GM21576 (cell line): ENCODE results near the gene MICU1.
"Not testable (repeated sequence)": the region's sequence is repeated elsewhere in the genome, so short reads cannot be mapped to it uniquely, and the experiment has no call there.

Experiments
- ATAC-seq: cut with Tn5 transposase; IDR thresholded peaks from one replicate; pipeline ENCODE4 v1.9.1; 2021; ENCODE audit warnings: mild to moderate bottlenecking, moderate library complexity; ENCODE audit not compliant: unreplicated experiment

The MICU1 gene

DNA sequence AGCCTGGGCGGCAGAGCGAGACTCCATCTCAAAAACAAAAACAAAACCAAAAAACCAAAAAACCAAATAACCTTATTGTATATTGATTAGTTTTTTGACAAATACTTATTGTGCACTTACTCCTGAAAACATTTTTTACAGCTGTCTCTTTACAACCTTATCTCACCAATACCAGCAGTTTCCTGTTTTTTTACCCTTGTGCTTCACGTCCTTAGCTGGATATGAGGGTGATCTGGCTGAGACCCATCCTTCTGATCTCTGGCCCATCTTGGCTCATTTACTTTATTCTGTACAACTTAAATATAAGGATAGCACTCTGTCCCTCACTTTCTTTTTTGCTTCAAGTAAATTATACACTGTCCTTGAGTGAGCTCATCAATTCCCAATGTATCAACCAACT is 166.6 kb downstream of the MICU1 start:
- no peak for ATAC-seq

DNA sequence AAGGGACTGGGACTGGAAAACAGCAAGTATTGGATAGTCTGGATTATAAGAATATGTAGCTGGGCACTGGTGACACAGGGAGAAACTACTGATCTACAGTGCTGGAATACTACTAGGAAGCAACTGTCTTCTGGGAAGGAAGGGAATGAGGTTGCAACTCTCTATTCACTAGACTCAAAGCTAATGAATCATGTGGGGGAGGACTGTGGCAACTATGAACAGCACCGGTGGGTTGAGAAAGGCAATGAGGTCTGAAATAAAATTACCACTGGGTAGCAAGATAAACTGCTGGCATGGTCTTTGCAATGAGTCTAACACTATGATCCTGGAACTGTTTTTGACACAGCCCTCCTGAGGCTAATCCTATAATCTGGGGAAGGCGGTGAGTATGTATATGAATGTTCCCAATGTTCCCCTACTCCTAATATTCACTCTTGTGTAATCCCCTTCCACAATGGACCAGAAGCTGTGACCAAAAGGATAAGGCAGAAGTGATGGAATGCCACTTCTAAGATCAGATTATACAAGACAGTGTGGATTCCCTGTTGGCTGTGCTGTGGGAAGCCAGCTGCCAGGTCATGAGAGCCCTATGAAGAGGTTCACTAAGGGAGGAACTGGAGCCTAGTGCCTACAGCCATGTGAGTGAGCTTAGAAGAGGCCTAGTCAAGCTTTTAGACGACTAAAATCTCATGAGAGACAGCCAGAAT is 169.8 kb downstream of the MICU1 start:
- ATAC-seq: no peak

DNA sequence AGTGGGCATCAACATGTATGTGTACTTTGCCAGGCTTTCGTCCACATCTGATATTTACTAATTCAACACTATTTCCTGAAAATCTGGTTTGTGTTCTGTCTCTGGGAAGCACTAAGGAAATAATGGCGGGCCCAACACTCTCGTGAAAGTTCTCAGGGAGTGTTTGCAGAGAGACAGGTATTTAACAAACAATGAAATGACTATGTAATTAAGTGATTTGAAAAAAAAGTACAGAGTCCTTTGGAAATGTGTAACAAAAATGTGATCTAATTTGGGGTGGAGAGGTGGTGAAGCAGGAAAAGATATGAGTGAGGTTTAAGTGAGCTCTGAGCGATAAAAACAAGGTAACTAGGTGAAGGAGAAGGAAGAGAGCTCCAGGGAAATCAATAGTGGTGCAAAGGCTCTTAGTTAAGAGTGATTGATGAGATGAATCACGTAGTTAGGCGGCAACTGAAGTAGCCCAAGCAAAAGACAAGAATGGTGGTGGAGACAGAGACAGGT is 175.9 kb downstream of the MICU1 start:
- ATAC-seq: no peak

DNA sequence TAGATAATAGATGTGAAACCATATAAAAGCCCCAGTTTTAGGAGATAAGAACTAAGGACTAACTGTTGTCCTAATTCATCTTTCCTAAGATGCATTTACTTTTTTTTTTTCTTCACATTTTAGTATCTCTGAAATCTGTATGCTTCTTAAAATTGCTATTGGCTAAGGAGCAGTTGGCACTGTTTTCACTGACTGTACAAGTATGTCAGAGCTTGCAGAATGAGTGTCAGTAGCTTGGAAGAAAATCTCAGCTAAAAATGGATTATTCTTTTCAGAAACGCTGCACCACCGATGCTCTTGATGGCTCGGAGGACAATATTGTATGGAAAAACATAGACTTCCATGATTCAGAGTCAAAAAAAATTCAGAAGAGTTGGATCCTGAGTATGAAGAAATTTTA is 180.0 kb downstream of the MICU1 start:
- ATAC-seq: no peak

DNA sequence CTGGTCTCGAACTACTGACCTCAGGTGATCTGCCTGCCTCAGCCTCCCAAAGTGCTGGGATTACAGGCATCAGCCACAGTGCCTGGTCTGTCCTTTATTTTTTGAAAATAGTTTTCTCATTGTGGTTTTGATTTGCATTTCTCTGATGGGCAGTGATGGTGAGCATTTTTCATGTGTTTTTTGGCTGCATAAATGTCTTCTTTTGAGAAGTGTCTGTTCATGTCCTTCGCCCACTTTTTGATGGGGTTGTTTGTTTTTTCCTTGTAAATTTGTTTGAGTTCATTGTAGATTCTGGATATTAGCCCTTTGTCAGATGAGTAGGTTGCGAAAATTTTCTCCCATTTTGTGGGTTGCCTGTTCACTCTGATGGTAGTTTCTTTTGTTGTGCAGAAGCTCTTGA is 182.9 kb downstream of the MICU1 start:
- ATAC-seq: not testable (repeated sequence)

DNA sequence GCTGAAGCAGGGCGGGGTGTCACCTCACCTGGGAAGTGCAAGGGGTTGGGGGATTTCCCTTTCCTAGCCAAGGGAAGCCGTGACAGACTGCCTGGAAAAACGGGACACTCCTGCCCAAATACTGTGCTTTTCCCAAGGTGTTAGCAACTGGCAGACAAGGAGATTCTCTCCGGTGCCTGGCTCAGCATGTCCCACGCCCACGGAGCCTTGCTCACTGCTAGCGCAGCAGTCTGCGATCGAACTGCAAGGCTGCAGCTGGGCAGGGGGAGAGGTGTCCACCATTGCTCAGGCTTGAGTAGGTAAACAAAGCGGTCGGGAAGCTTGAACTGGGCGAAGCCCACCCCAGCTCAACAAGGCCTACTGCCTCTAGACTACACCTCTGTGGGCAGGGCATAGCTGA is 190.3 kb downstream of the MICU1 start:
- no peak for ATAC-seq

DNA sequence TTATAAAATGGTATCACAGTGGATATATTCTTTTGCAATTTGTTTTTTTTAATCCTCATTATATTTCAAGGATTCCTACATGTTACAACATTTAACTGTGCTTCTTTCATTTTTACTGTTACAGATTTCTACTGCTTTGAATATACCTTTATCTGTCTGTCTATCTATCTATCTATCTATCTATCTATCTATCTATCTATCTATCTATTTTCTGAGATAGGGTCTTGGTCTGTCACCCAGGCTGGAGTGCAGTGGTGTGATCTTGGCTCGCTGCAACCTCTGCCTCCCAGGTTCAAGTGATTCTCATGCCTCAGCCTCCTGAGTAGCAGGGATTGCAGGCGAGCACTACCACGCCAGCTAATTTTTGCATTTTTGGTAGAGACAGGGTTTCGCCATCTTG is 194.9 kb downstream of the MICU1 start:
- ATAC-seq: not testable (repeated sequence)

DNA sequence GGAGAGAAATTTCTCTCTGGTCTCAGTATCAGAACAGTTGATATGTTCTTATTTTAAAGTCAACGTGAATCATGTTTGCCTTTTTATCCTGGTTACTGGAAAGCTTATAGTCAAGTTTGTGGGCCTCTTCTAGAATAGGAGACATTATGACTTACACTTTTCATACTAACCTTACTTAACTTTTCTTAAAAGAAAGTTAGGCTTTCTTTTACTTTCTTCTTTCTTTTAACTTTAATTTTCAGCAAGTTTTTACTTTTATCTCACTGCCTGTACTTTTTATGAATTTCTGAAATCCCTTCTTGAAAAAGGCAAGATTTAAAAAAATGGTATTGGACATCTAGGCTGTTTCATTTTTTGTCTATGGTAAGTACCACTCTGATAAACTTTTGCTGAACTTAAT is 195.9 kb downstream of the MICU1 start:
- no peak for ATAC-seq

DNA sequence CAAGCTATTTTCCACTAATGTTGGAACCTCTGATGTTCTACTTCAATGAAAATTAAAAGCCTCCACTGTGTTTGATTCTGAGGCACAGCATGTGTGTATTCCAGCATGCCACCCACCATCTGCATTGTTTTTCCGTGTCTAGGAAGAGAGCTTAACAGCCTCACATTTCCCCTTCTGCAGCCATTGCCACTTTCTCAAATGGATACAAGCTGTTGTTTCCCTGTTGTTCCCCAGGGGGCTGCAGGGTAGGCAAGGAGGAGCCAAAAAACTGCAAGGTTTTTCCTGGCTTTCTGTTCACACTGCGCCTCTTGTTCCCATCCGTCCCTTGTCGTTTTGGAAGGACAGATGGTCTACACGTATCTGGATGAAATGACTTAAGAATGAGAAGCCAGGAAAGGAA is 198.9 kb downstream of the MICU1 start:
- no peak for ATAC-seq

DNA sequence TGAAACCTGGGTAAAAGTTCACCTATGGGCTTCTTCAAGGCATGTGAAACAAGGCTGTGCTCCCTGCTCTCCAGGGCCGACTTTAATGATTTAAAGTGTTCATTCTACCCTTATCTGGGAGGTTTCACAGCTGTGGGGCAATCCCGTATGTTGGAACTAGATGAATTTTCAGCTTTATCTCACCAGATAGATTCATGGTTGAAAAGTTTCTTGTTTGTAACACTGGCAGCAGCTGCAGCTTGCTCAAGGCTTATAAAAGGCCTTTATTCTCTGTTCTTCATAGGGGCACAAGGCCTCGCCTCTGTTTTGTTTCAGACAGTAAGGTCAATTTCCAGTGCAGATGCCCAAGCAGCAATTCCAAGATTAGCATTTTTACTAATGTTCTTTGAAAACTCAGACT is 200.7 kb downstream of the MICU1 start:
- ATAC-seq: no peak

DNA sequence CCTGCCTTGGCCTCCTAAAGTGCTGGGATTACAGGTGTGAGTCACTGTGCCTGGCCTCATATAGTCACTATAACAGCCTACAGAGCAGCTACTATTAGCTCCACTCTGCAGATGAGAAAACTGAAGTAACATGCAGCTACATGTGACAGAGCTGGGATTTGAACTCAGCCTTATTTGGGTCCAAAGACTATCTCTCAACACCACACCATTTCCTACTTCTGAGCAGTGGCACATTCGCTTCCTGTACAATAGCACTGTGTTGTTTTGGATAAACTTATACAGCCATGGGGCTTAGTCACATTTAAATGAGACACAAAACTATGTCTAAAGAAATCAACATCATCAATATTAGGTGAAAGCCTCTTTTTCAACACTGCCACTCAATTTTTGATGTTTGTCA is 201.3 kb downstream of the MICU1 start:
- ATAC-seq: no peak

DNA sequence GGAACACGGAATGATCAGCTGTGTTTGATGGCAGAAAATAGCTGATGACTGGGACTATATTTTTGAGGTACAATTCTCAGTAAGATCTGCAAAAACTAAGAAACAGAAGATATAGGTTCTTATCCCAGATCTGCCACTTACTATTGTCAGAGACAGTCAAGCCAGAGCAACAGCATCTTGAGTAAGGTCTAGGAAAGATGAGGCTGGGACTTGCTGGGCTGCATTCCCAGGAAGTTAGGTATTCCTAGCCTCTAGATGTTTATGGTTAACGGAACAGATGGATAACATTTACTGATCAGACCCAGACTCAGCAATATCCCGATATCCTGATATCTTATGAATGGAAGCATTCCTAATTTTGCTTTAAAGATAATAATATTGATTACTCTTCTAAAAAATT is 202.5 kb downstream of the MICU1 start:
- no peak for ATAC-seq

DNA sequence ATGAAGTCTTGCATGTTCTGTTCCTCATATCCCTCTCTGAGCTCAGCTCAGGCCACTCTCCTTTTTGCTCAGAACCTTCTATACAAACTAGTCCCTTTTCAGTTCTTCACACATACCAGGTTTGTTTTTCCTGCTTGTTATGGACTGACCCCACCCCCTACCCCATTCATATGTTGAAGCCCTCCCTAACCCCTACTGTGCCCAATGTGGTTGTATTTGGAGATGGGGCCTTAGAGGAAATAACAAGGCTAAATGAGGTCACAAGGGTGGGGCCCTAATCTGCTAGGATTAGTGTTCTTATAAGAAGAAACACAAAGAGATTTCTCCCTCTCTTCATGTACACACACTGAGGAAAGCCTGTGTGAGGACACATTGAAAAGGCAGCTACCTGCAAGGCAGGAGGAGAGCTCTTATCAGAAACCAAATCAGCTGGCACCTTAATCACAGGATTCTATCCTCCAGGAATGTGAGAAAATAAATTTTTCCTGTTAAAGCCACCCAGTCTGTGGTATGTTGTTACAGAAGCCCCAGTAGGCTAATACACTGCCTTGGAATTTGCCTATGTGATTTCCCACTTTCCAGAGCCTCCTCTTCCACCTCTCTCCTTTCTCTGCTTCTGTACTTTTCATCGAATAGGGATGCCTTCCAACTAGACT is 203.9 kb downstream of the MICU1 start:
- no peak for ATAC-seq

DNA sequence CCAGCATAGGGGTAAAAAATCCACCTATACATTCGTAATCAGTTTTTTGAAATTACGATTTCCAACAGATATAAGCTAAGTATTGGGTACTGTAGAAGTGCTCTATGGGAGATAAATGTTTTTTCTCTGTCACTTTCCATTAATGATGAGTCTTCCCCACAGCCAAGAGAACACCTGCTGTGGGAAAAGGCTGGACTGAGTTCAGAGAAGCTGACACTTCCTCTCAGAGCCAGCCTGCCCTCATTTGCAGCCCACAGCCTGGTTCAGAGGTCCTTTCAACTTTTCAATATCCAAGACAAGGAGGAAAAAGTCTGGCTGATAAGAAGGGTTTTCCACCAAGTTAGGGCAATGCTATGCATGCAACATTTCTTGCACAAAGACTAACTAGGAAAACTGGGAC is 206.6 kb downstream of the MICU1 start:
- ATAC-seq: no peak

DNA sequence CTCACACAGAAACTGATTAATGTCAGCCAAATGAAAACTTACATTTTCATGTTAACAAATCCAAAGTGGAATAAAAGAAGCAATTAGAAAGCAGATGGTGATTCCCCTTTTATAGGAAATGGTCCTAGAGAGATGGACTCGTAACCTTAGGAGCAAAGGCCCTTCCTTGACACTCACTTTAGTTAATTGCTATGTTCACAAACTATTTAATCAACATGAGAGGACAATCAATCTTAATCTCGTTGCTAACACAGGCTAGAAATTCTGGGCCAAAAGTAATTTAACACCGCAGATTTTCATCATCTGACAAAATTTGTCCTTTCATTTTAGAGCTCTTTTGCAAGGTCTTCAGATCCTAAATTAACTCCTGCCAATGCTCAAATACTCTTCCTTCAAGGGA is 207.2 kb downstream of the MICU1 start:
- ATAC-seq: no peak

DNA sequence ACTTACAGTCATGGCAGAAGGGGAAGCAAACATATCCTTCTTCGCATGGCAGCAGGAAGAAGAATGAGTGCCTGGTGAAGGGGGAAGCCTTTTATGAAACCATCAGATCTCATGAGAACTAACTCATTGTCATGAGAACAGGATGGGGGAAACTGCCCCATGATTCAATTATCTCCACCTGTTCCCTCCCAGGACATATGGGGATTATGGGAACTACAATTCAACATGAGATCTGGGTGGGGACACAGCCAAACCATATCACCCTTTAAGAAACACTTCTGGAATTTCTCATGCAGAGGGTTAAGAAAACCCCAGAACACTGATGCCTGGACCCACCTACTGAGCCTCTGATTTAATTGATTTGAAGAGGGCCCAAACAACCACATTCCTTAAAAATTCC is 207.9 kb downstream of the MICU1 start:
- no peak for ATAC-seq

DNA sequence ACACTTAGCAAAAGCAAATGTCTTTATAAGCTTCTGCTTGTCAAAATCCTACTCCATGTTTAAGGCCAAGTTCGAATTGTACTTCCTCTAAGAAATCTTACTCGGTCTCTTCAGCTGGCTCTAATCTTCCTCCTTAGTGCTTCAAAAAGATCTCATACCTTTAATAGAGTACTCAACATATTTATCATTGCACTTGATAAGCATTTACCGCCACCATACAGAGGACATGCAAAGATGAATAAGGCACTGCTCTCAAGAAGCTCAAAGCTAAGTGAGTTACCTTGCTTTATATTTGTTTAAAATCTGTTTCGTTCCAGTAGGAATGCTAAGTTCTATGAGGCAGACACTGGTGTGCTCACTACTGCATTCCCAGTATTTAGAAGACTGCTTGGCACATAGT is 209.2 kb downstream of the MICU1 start:
- ATAC-seq: no peak

DNA sequence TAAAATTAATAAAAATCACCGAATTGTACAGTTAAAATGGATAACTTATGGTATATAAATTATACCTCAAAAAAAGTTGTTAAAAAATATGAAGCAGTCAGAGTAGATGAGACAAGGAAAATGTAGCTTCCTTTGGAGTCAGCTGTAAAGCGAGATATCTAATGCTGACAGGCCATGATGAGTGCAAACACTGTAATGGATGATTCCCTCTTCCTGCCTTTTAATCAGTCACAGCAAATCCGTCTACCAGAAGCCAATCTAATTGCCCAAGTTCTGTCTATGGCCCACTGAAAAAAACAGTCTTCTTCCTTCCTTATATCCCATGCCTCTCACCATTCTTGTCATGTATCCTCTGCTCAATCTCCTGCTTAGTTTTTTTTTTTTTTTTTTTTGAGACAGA is 211.2 kb downstream of the MICU1 start:
- ATAC-seq: no peak

DNA sequence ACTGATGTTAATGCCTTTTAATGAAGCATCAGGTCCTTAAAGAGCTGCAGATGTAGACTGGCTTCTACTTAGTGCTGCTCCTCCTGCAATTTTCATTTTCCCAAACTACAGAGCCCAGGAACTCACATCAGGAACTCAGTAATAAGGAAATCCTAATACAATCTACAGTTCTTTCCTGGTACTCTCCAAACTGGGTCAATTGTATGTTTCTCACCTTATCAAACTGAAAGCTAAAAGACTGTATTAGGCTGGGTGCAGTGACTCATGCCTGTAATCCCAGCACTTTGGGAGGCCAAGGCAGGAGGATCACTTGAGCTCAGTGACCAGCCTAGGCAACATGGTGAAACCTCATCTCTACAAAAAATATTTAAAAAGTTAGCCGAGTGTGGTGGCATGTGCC is 216.7 kb downstream of the MICU1 start:
- no peak for ATAC-seq

DNA sequence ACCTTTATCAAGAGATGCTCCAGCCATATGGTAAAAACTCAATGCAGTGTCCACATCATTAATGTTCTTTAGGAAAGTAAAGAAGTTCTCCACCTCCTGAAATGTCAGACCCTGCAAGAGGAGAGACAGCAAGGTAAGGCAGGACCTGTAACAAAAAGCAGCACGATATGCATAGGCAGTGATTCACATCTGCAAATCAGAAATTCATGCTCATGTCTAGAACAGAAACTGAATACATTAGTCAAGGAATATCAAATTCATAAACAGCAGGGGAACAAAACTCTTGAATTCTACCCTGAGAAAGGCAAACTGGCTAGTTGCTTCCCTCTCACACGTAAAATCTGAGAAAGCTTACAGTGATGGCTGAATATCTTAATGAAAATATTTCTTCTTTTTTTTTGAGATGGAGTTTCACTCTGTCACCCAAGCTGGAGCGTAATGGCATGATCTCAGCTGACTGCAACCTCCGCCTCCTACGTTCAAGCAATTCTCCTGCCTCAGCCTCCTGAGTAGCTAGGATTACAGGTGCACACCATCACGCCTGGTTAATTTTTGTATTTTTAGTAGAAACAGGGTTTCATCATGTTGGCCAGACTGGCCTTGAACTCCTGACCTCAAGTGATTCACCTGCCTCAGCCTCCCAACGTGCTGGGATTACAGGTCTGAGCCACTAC is 217.8 kb downstream of the MICU1 start:
- no peak for ATAC-seq

DNA sequence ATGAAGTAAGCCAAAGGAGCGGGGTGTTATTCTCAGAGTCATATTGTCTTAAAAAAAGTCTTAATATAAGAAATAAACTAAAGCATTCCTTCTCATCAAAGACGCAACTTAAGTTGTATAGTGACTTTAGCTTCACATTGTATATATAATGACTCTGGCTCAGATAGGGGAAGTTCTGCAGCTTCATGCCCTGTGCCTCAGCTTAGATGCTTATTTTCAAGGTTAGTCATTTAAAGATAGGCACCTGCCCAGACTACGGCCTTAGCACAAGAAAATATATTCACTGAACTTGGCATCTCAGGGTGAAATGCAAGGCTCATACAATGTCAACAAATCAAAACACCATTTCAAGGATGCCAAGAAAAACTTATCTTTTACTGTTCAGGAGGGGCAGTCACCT is 218.4 kb downstream of the MICU1 start:
- no peak for ATAC-seq

DNA sequence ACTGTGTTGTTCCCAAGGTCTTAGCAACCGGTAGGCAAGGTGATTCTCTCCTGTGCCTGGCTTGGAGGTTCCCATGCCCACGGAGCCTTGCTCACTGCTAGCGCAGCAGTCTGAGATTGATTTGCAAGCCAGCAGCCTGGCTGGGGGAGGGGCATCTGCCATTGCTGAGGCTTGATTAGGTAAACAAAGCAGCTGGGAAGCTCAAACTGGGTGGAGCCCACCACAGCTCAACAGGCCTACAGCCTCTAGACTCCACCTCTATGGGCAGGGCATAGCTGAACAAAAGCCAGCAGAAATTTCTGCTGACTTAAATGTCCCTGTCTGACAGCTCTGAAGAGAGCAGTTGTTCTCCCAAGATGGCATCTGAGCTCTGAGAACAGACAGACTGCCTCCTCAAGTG is 230.3 kb downstream of the MICU1 start:
- not testable (repeated sequence) for ATAC-seq
